HG02840 (cell line): ENCODE data around the gene VPS37D.
A peak's percentile ranks its signal among the peaks of the same experiment; 100 is the strongest.

Experiments used
- ATAC-seq: cut with Tn5 transposase; IDR thresholded peaks from one replicate; pipeline ENCODE4 v1.9.1; 2021; ENCODE audit warnings: mild to moderate bottlenecking, moderate library complexity, moderate number of reproducible peaks; ENCODE audit not compliant: unreplicated experiment, low FRiP score

Gene VPS37D

GRCh38 chr7:73678862-73679261, 11.2 kb downstream of the VPS37D start:
- no peak for ATAC-seq

DNA sequence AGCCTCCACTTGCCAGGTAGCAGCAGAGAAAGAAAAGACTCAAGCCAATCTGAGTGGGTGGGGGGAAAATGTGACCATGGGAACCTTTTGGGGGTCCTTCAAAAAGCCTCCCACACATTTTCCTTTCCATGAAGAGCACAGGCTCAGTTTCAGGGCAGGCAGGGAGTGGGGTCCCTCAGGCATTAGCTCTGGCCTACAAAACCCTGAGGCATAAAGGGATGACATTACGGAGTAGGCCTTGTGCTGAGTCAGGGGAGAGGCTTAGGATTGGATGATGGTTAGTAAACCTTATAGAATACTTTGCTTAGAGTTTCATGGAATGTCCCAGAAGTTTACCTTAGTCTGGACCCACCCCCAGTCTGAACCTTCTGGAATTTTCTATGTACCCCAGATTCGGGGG, 12.1 kb downstream of the VPS37D start:
- ATAC-seq: no peak

DNA sequence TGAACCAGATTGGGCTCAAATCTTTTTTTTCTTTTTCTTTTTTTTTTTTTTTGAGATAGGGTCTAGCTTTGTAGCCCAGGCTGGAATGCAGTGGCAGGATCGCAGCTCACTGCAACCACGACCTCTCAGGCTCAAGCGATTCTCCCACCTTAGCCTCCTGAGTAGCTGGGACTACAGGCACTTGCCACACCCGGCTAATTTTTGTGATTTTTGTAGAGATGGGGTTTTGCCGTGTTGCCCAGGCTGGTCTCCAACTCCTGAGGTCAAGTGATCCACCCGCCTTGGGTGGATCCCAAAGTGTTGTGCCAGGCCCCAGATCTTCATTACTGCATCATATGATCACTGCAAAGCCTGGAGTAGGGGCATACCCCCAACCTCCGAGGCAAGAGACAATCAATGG, 12.9 kb downstream of the VPS37D start:
- no peak for ATAC-seq

DNA sequence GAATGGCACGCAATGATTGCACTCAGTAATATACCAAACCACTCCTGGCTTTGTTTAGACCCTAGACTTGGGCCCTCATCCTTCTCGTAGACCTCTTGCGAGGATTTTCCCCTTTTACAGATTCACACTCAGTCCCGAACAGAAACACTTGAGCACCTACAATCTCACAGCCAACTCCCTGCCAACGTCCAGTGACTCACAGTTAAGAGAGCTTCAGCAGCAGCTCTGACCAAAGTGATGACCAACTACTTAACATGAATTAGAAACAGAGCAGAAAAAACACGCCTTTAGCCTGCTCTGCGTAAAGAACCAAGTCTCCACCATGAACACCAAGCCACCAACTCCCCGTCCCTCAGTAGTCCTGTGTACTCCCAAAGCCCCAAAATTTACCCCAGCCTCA, 13.4 kb downstream of the VPS37D start:
- ATAC-seq: no peak

DNA sequence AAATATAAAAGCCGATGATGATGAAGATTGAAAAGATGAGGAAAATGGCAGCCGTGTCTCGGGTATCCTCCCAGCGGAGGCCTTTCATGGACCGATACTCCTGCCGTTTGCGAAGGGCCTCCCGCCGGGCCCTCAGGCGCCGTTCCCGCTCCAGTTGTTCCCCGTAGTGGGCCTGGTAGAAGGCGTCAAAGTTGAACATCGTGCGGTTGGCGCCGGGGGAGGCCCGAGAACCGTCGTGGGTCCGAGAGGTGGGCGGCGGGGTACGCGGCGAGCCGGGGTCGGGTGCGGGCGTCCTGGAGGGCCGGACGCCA, 15.1 kb downstream of the VPS37D start:
- ATAC-seq: no peak

- peak; percentile 89 for ATAC-seq
Measured at GRCh38 chr7:73683056-73683787, 15.6 kb downstream of the VPS37D start, which contains the start of the genes BUD23 and DNAJC30. BUD23 (plus strand) TSS chr7:73683597; CDS start chr7:73683626, 29 bp downstream. DNAJC30 (minus strand) TSS chr7:73683453; CDS start chr7:73683423, 30 bp downstream.

DNA sequence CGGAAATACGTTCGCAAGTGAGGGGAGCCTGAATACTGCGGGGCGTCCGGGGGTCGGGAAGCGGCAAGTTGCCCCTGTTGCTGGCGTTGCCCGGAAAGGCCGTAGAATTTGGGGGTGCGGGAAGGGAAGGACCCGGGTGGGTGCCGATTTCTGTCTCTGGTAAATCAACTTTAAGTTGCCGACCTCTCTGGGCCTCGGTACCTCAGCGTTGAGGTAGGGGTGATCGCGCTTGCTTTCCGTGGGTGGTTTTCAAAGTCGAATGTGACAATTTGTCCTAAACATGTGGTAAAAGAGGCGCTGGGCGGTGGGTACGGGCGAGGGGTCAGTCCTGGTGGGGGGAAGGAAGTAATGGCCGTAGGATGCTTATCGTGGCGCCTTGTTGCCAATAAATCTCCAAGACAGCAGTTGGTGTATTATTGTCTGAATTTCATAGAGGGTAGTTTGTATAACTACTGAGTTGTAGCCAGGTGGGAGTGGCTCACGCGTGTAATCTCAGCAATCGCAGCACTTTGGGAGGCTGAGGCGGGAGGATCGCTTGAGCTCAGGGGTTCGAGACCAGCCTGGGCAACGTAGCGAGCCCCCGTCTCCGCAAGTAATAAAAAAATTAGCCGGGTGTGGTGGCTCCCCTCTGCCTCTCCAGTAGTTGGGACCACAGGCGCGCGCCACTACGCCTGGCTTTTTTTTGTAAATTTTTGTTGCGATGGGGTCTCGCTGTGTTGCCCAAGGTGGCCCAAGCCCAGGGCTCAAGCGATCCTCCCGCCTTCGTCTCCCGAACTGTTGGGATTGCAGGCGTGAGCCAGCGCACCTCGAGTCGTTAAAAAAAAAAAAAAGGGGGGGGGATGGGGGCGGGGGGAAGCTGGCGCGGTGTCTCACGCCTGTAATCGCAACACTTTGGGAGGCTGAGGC, 16.4 kb downstream of the VPS37D start:
- peak; percentile 2 for ATAC-seq

GRCh38 chr7:73685311-73685710, 17.7 kb downstream of the VPS37D start:
- no peak for ATAC-seq

DNA sequence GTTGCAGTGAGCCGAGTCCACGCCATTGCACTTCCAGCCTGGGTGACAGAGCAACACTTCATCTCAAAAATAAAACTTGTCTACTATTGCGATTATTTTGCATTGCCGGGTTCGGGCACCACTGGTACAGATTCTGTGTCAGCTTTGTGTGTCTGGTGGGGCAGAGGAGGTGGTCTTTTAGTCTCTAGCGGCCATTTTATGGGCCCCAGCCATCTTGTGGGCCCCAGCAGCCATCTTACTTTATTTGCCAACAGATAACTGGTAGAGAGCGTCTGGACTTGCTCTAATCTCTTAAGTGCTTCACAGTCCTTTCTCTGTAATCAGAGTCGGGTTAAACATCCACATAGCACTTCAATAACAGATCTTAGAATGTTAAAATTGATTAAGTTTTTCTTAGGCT, 20.7 kb downstream of the VPS37D start:
- no peak for ATAC-seq

GRCh38 chr7:73690646-73691045, 23.0 kb downstream of the VPS37D start:
- no peak for ATAC-seq

GRCh38 chr7:73696372-73696771, 28.7 kb downstream of the VPS37D start:
- ATAC-seq: no peak

DNA sequence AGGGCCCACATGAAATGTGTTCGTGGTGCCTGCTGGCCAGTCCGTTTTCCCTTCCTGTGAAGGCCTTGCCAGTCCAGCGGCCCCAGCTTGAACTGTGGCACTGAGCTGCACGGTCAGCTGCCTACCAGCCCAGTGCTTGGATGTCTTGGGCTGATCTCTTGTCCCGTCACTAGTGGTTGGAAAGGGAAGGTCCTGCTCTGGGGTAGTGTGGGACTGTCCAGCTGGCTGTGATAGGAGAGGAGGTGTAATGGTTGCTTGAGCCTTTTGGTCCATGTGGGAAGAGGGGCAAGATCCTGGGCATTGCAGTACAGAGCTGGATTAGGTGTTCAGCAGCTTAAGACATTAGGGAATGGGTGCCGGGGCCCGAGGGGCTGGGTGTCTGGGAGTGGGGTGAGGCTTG, 30.8 kb downstream of the VPS37D start:
- no peak for ATAC-seq

DNA sequence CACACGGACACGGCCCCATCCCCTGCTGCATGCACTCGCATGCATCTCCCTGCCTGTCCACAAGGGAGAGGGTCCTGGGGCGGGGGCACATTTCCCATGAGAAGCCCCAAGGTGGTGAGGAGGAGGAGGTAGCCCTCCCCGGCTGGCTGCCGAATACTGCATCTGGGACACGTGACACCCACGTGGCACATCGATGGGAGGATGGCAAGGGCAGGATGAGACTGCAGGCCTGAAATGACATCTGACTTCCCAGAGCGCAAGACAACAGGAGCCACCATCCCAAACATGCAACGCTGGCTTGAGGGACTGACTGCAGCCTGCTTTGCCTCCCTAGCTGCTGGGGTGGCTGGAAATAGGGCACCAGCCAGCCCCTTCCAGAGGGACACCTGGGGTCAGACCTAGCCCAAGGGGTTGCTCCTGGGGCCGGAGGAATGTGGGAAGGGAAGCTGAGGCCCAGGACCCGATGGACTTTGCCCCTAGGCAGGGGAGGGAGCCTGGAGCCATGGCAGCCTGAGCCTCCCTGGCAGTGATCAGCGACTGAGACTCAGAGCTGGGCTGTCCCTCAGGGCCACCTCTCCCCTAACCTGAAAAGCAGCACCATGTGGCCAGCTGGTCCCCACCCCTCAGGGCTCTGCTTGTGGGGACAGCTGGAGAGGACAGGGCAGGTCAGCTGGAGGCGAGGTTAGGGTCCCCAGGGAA, 31.9 kb downstream of the VPS37D start:
- no peak for ATAC-seq

DNA sequence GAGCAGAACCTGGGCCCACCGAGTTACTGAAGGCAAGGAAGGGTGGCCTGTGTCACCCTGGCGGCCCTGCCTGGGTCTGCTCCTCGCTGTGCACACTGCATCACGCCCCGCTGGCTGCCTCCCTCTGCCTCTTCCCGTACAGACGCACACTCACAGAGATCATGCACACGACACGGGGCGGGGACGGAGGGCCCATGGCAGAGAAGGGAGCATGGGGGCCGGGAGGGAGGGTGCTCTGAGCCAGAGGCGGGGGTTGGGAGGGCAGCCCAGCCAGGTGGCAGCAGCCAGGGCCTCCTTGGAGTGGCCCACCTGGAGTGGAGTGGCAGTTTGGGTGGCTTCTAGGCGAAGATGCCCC, 32.4 kb downstream of the VPS37D start:
- no peak for ATAC-seq

DNA sequence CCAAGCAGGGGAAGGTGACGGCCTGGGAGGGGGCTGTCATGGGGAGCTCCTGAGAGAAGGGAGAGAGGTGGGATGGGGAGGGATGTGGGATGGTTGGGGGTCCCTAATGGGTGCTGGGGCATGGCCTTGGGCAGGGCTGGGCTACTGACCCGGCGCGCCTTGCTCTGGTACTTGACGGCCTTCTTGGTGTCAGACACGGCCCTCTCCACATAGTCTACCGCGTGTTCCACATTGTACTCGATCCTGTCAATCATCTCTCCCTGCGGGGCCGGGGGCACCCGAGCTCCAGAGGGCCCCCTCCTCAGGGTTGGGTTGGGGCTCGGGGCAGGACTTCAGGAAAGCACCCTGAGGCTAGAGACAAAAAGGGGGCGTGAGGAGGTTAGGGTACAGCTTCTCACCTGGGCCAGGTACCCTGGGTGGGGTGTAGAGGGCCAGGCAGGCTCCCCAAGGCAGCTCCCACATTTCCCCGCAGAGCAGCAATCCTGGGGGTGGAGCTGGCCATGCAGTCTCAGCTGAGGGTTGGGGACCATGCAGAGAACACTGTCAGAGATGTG, 33.0 kb downstream of the VPS37D start:
- no peak for ATAC-seq

DNA sequence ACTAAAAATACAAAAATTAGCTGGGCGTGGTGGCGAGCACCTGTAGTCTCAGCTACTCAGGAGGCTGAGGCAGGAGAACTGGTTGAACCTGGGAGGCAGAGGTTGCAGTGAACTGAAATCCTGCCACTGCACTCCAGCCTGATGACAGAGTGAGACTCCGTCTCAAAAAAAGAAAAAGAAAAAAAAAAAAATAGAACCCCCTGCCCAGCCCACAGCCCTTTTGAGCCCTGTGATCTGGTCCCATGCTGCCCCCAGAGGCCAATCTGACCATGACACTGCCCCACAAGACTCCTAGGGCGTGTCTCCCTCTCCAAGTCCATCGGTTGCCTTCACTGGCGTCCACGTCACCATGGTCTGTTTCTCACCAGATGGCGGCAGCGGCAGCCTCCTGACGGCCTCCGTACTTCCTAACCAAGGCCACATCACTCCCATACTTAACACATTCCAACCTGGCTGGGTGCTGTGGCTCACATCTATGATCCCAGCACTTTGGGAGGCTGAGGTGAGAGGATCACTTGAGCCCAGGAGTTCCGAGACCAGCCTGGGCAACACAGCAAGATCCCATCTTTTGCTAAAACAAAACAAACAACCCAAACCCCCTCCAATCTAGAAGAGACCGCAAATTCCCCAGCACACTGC, 33.8 kb downstream of the VPS37D start:
- no peak for ATAC-seq

DNA sequence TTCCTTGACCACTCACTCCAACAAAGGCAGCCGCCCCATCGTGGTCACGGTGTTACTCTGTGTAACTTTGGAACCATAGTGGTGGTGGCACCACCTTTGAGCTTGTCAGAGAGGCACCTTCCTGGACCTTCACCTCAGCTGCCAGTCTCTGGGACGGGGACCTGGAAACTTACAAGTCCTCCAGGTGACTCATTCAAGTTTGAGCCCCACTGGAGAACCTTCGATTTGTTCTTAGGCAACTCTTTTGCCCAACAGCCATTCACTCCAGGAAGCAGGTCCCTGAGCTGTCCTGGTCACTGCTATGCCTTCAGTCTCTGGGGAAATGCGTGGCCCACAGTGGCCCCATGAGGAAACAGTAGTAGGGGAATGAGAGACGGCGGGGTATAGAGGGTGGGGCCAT, 34.6 kb downstream of the VPS37D start:
- no peak for ATAC-seq

GRCh38 chr7:73702665-73703064, 35.0 kb downstream of the VPS37D start:
- no peak for ATAC-seq

DNA sequence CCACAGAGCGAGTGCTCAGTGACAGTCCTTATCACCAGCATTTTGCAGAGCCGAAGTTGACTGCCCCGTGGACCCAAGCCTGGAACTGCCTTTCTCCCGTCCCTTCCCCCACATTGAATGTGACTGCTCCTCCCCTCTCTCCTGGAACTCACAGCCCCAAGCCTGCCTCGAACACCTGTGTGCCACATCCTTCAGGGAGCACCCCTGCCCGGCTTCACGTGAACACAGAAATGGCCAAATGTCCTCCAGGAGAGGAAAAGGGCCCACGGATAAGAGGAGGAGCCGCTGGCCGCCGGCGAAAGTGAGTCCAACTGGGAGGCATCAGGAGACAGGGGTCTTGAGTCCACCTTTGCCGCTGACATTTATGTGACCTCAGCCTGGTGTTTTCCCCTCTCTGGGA, 35.6 kb downstream of the VPS37D start:
- ATAC-seq: no peak
